Measurements from ENCODE around the gene PRM2. TPM values are rescaled to one million over a fixed set of nuclear protein-coding genes. Genes with fewer than 3 reads are reported as not detected.

Gene PRM2
- total RNA-seq, 4 donors from 2014 or later, result not detected

DNA sequence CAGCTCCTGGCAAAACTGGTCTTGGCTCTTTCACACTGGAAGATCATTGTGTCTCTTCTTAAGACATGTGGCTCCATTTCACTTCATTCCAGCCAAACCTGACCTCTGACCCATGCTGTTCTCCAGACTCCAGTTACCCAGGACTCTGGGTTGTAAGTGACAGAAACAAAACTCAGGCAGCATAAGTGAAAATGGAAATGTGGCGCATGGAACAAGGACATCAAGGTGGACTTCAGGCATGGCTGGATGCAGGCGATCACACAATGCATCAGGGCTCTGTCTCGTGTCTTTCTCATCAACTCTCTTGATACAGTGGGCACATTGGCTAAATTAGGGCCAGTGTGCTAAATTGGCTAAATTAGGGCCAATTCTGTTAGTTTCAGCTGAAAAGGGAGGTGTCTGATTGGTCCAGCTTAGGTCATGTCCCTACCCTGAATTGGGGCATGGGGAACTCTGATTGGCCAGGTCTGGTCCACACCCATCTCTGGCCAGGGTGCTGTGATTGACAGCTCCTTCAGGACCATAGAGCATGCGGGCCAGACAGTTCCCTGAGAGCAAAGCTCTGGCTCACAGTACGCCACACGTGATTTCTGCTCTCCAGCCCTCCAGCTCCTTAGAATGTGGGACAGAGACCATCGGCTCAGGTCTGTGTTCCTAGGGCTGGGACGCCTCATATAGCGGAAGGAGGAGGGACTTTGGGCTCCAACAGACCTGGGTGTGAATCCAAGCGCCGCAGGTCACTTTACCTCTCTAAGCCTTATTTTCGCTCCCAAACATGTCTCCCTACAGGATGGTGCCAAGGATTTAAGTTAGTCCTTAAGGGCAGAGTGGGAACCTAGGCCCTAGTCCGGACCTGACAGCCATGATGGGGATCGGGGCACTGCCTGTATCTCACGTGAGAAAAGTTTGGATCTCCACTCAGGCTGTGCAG lies 37.7 kb downstream of the PRM2 start:
- H3K36me3 ChIP-seq, result no peaks in the 10 kb centered on the region
- H3K9me3 ChIP-seq, result no peaks in the 10 kb centered on the region
- no peak overlapping the region for H3K27ac ChIP-seq
- H3K4me3 ChIP-seq, result no peak overlapping the region
- no peaks in the 10 kb centered on the region for H3K27me3 ChIP-seq
- peaks cover 0 to 11% (median 3%) of the 10 kb centered on the region in 4 donors for H3K4me1 ChIP-seq
- TF ChIP-seq, protein P1, sequence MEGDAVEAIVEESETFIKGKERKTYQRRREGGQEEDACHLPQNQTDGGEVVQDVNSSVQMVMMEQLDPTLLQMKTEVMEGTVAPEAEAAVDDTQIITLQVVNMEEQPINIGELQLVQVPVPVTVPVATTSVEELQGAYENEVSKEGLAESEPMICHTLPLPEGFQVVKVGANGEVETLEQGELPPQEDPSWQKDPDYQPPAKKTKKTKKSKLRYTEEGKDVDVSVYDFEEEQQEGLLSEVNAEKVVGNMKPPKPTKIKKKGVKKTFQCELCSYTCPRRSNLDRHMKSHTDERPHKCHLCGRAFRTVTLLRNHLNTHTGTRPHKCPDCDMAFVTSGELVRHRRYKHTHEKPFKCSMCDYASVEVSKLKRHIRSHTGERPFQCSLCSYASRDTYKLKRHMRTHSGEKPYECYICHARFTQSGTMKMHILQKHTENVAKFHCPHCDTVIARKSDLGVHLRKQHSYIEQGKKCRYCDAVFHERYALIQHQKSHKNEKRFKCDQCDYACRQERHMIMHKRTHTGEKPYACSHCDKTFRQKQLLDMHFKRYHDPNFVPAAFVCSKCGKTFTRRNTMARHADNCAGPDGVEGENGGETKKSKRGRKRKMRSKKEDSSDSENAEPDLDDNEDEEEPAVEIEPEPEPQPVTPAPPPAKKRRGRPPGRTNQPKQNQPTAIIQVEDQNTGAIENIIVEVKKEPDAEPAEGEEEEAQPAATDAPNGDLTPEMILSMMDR (IDR thresholded peaks at IDR 0.05), result no peak
- TF ChIP-seq POLR2A (IDR thresholded peaks at IDR 0.05), result no peak
- no peak for DNase-seq

DNA sequence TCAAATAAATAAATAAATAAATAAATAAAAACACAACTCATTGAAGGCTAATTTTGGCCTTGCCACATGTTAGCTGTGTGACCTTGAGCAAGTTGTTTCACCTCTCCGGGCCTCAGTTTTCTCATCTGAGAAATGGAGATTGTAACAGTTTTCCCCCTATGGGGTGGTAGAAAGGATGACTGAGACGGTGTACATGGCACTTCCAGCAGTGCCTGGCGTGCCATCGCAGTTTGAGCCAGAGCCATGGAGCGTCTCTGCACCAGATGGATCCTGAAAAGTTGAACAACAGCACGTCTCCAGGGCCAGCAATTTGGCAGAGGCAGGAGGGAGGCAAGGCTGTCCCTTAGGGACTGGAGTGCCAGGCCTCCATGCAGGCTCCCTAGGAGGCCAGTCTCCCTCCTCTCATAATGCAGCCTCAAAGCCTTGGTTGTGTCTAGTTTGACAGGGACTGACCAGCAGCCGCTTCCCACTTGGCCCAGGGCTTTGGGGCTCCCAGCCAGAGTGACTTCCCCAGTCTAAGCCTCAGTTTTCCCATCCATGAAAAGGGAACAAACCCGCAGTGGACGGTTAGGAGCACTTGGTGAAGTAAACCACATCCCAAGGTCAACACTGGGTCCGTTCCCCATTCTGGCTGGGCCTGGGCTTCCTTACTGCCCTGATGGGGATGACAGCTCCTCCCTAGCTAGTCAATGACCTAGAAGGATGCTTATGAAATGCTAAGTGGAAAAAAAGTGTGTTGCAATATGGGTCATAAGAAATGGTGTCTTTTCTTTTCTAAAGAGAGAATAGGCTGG lies 39.6 kb downstream of the PRM2 start:
- Histone ChIP-seq H3K4me3 (no peak overlapping the region), H3K9me3 (no peaks in the 10 kb centered on the region), H3K4me1 (peaks cover 0 to 13% (median 11%) of the 10 kb centered on the region in 4 donors), H3K27ac (no peak overlapping the region), H3K36me3 (no peaks in the 10 kb centered on the region), H3K27me3 (no peaks in the 10 kb centered on the region)
- TF ChIP-seq POLR2A (IDR thresholded peaks at IDR 0.05), result no peak
- TF ChIP-seq, protein P1 (IDR thresholded peaks at IDR 0.05), result no peak
- DNase-seq, result no peak

DNA sequence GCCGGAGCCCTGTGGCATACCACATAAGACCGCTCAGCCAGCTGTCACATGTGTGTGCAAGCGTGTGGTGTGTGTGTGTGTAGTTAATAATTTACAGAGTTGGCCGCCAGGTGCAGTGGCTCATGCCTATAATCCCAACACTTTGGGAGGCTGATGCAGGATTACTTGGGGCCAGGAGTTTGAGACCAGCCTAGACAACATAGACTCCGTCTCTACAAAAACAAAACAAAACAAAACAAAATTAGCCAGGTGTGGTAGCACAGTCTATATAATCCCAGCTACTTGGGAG lies 40.6 kb downstream of the PRM2 start:
- H3K36me3 ChIP-seq, result no peaks in the 10 kb centered on the region
- no peak overlapping the region for H3K4me3 ChIP-seq
- DNase-seq, result peak in 1 of 3 donors; percentile 72
- no peaks in the 10 kb centered on the region for H3K27me3 ChIP-seq
- peak overlapping the region in 2 of 4 donors; percentile 13 to 40 for H3K27ac ChIP-seq
- H3K4me1 ChIP-seq, result peaks cover 0 to 13% (median 11%) of the 10 kb centered on the region in 4 donors
- no peak for TF ChIP-seq POLR2A (IDR thresholded peaks at IDR 0.05)
- TF ChIP-seq, protein P1 (IDR thresholded peaks at IDR 0.05), result no peak
- H3K9me3 ChIP-seq, result no peaks in the 10 kb centered on the region

DNA sequence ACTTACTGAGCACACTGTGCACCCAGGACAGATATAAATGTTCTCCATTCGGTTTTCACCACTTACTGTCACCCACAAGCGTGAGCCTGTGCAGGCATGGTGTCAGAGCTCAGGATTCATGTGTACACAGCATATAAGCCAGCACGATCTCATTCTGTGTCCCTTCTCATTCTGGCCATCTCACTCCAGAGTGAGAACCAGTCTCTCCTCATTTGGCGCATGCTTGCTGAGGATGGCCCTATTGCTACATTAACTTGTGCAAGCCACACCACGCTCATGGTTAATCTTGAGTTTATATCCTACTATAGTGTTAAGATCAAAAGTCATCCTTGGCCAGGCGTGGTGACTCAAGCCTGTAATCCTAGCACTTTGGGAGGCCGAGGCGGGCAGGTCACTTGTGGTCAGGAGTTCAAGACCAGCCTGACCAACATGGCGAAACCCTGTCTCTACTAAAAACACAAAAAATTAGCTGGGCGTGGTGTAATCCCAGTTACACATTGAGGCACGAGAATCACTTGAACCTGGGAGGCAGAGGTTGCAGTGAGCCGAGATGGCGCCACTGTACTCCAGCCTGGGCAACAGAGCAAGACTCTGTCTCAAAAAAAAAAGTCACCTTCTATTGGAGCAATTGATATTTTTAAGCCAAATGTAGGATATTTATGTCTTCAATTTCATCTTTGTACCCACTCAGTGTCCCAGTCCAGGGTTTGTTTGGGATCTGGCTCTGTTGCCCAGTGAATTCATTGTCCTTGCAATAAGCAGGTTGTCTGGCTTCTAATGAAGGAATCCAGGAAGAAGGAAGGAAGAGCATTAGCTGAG lies 41.2 kb downstream of the PRM2 start:
- TF ChIP-seq POLR2A (IDR thresholded peaks at IDR 0.05), result no peak
- TF ChIP-seq, protein P1 (IDR thresholded peaks at IDR 0.05), result no peak
- H3K9me3 ChIP-seq, result no peaks in the 10 kb centered on the region
- peak overlapping the region in 3 of 4 donors; percentile 13 to 85 (median 40) for H3K27ac ChIP-seq
- no peak for DNase-seq
- no peaks in the 10 kb centered on the region for H3K27me3 ChIP-seq
- peaks cover 0 to 13% (median 11%) of the 10 kb centered on the region in 4 donors for H3K4me1 ChIP-seq
- H3K4me3 ChIP-seq, result no peak overlapping the region
- no peaks in the 10 kb centered on the region for H3K36me3 ChIP-seq

DNA sequence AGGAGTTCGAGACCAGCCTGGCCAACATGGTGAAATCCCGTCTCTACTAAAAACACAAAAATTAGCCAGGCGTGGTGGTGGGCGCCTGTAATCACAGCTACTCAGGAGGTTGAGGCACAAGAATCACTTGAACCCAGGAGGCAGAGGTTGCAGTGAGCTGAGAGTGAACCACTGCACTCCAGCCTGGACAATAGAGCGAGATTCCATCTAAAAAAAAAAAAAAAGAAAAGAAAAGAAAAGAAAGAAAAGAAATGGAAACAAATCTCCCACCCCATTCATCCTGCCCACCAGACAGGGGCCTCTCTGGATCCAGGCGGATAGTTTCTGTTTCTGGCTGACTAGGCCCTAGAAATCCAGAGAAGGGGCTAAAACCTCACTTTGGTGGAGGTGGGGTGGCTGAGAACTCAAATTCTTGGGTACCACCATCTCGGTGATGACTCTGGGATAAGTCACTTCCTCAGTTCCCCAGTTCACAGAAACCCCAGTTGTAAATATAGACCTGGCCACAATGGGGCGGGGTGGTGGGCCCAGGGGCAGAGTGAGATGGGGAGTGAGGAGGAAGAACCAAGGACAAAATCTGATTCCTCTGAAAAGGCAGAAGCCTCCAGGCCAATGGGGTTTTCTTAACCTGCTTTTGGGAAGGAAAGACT lies 42.4 kb downstream of the PRM2 start:
- H3K4me3 ChIP-seq, result no peak overlapping the region
- no peaks in the 10 kb centered on the region for H3K9me3 ChIP-seq
- TF ChIP-seq, protein P1 (IDR thresholded peaks at IDR 0.05), result no peak
- no peak for TF ChIP-seq POLR2A (IDR thresholded peaks at IDR 0.05)
- H3K27ac ChIP-seq, result peak overlapping the region; percentile 75 to 85 (median 80)
- H3K36me3 ChIP-seq, result no peaks in the 10 kb centered on the region
- H3K4me1 ChIP-seq, result peaks cover 0 to 13% (median 11%) of the 10 kb centered on the region in 4 donors
- H3K27me3 ChIP-seq, result no peaks in the 10 kb centered on the region
- DNase-seq, result peak in 2 of 3 donors; percentile 58 to 74

Measured in Peyer's patch (tissue), 4 donors.